HL-60/S4 treated with phorbol 12-myristate 13-acetate at 8.2 ng/mL for 4 days and 3 days (cell line): Measurements from ENCODE around the gene GRAMD4.

ENCODE experiments used
- in situ Hi-C: fragments of 300-500 bp; cut with MboI; formaldehyde crosslinking; loops from 2 replicates; pipeline ENCODE4 v1.15.0; 2022; ENCODE audit warnings: low sequenced_read_pairs

The GRAMD4 gene

GRCh38 chr22:46619830-46620501, at the start of gene GRAMD4:
TSS of gene GRAMD4 (plus strand) at chr22:46620386. CDS start at chr22:46626800, 6,414 bp downstream.
- in situ Hi-C loops, result no loop called here

- in situ Hi-C loops, result no loop called here
These were observed 48.4 kb upstream of the GRAMD4 start for GRCh38 chr22:46571642-46572250.

GRCh38 chr22:46572911-46573780, 47.0 kb upstream of the GRAMD4 start:
- in situ Hi-C loops, result no loop called here

- in situ Hi-C loops, result no loop called here
These were observed 46.3 kb upstream of the GRAMD4 start for GRCh38 chr22:46573781-46574437.

- in situ Hi-C loops, result no loop called here
These were observed 45.7 kb upstream of the GRAMD4 start for GRCh38 chr22:46574438-46574992.

GRCh38 chr22:46574993-46575910, 44.9 kb upstream of the GRAMD4 start:
- in situ Hi-C loops, result no loop called here

- in situ Hi-C loops, result no loop called here
These were observed 44.2 kb upstream of the GRAMD4 start for GRCh38 chr22:46575911-46576555.

GRCh38 chr22:46576556-46577367, 43.4 kb upstream of the GRAMD4 start:
- in situ Hi-C loops, result no loop called here

- in situ Hi-C loops, result no loop called here
These were observed 42.6 kb upstream of the GRAMD4 start for GRCh38 chr22:46577368-46578249.

- in situ Hi-C loops, result no loop called here
These were observed 41.8 kb upstream of the GRAMD4 start for GRCh38 chr22:46578251-46578823.

GRCh38 chr22:46578824-46579561, 41.2 kb upstream of the GRAMD4 start:
- in situ Hi-C loops, result no loop called here

GRCh38 chr22:46579751-46580449, 40.3 kb upstream of the GRAMD4 start:
- in situ Hi-C loops, result no loop called here

- in situ Hi-C loops, result no loop called here
These were observed 39.1 kb upstream of the GRAMD4 start for GRCh38 chr22:46580940-46581537.

- in situ Hi-C loops, result no loop called here
These were observed 38.5 kb upstream of the GRAMD4 start for GRCh38 chr22:46581538-46582244.
